Activated B cell treated with CpG ODN at 0.5 μM for 24 hours (primary cell): Measurements from ENCODE around the gene PPP3R1. TPM values are rescaled to one million over a fixed set of nuclear protein-coding genes. Genes with fewer than 3 reads are reported as not detected.

Experiments used
- ATAC-seq: fragments of 200-7000 bp; cut with Tn5 transposase; one replicate; pipeline ENCODE4 v1.10.0; 2021; ENCODE audit warnings: low read depth, mild to moderate bottlenecking, moderate library complexity
- CTCF ChIA-PET: fragments of 350-600 bp; sonication (Branson Sonifier 250); formaldehyde crosslinking; loops from one replicate; lab custom pipeline; 2021; ENCODE audit warnings: antibody characterized with exemption; lab: Charles Lee
- POLR2A ChIA-PET: fragments of 350-600 bp; sonication (Branson Sonifier 250); formaldehyde crosslinking; loops from one replicate; lab custom pipeline; 2021; ENCODE audit warnings: antibody characterized with exemption; lab: Charles Lee
- DNase-seq: peaks from one replicate; pipeline ENCODE4 v3.0.0; 2022
- H3K27ac Mint-ChIP-seq: one replicate; pipeline ENCODE4 v1.8.0; 2020; ENCODE audit warnings: mixed read lengths
- H3K27me3 Mint-ChIP-seq: one replicate; pipeline ENCODE4 v1.8.0; 2021; ENCODE audit warnings: mixed read lengths
- H3K36me3 Mint-ChIP-seq: one replicate; pipeline ENCODE4 v1.8.0; 2021; ENCODE audit warnings: low read depth, mixed read lengths
- H3K4me1 Mint-ChIP-seq: one replicate; pipeline ENCODE4 v1.8.0; 2021; ENCODE audit warnings: mixed read lengths
- H3K4me3 Mint-ChIP-seq: one replicate; pipeline ENCODE4 v1.8.0; 2020; ENCODE audit warnings: mild to moderate bottlenecking, mixed read lengths
- H3K9me3 Mint-ChIP-seq: one replicate; pipeline ENCODE4 v1.8.0; 2020; ENCODE audit warnings: mixed read lengths
- intact Hi-C: fragments of 100-400 bp; cut with micrococcal nuclease; formaldehyde crosslinking; loops from one replicate; pipeline ENCODE4 v1.15.1; 2024
- total RNA-seq: library from RNA; stranded (reverse); gene quantifications from 2 replicates; pipeline ENCODE4 v1.2.3, GENCODE V29; 2022
- TF ChIP-seq, protein P1 (sequence below): fragments of 200-600 bp; IDR thresholded peaks from one replicate; pipeline ENCODE4 v1.8.0; 2022; ENCODE audit warnings: antibody characterized with exemption, mild to moderate bottlenecking

Gene PPP3R1
- total RNA-seq, 1 donor from 2014 or later: 53.5 TPM

DNA sequence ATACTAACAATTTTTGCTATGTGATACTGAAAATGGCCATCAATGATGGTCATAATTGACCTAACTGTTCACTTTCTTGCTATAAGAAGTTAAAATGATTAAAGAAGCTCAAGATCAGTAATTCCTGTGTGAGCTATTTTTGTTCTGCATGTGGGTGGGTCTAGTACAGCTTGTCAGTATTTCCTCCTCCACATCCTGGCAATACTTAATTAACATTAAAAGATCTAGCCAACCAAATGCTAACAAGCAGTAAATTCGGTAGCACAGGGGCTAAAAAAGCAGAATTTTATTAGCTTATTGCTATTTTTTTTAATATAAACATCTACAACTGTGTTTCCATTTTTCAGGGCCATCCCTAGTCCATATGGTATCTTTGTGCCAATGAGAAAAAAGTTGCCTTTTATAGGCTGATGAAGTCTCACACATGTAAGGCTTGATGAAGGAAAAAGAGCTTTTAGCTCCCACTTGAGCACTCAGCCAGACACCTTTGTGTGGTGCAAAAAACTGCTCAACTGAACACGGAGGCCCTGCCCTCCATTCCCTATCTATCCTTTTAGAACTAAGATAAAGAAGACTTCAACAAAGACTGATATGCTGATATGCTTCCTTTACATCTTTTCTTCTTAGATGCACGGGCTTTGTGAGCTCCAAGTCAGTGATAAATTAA lies 99.5 kb downstream of the PPP3R1 start:
- ChIA-PET POLR2A (interaction anchor here (0.6 kb wide), 1 partner anchor 1496 kb away, joined by 4 read pairs; no protein-coding TSS in a partner anchor), CTCF (interaction anchor here (0.6 to 1.4 kb wide), 2 partner anchors 30 to 92 kb away, joined by 3 to 10 read pairs; no protein-coding TSS in a partner anchor)
- intact Hi-C loops: no loop called here
- ATAC-seq (no peak), DNase-seq (no peak)
- Mint-ChIP-seq H3K9me3 (no peaks in the 10 kb centered on the region), H3K27ac (peak overlapping the region; percentile 61), H3K27me3 (no peaks in the 10 kb centered on the region), H3K4me3 (no peak overlapping the region), H3K4me1 (peaks cover 48% of the 10 kb centered on the region), H3K36me3 (peaks cover 13% of the 10 kb centered on the region)
- TF ChIP-seq, protein P1, sequence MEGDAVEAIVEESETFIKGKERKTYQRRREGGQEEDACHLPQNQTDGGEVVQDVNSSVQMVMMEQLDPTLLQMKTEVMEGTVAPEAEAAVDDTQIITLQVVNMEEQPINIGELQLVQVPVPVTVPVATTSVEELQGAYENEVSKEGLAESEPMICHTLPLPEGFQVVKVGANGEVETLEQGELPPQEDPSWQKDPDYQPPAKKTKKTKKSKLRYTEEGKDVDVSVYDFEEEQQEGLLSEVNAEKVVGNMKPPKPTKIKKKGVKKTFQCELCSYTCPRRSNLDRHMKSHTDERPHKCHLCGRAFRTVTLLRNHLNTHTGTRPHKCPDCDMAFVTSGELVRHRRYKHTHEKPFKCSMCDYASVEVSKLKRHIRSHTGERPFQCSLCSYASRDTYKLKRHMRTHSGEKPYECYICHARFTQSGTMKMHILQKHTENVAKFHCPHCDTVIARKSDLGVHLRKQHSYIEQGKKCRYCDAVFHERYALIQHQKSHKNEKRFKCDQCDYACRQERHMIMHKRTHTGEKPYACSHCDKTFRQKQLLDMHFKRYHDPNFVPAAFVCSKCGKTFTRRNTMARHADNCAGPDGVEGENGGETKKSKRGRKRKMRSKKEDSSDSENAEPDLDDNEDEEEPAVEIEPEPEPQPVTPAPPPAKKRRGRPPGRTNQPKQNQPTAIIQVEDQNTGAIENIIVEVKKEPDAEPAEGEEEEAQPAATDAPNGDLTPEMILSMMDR: no peak

DNA sequence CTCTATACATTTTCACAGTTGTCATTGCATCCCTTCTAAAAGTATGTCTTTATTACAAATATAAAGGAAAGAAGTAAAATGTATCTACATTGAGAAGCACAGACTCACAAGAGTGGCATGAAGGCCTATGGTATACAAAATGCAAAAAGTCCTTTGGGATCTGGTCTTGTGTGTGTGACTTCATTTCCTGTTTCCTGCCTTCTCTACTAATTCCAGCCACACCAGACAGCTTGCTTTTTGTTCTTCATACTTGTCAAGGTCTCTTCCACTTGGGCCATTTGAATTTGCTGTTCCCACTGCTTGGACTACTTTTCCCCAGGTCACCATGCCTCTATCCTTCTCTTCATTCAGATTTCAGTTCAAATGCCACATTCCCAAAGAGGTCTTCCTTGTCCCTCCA lies 101.3 kb downstream of the PPP3R1 start:
- H3K27ac Mint-ChIP-seq: peak overlapping the region; percentile 37
- no peaks in the 10 kb centered on the region for H3K27me3 Mint-ChIP-seq
- ChIA-PET POLR2A (no interaction called here), CTCF (no interaction called here)
- ATAC-seq (no peak), DNase-seq (no peak)
- no peak overlapping the region for H3K4me3 Mint-ChIP-seq
- H3K4me1 Mint-ChIP-seq: peaks cover 34% of the 10 kb centered on the region
- TF ChIP-seq, protein P1: no peak
- peaks cover 4% of the 10 kb centered on the region for H3K36me3 Mint-ChIP-seq
- intact Hi-C loops: no loop called here
- no peaks in the 10 kb centered on the region for H3K9me3 Mint-ChIP-seq

DNA sequence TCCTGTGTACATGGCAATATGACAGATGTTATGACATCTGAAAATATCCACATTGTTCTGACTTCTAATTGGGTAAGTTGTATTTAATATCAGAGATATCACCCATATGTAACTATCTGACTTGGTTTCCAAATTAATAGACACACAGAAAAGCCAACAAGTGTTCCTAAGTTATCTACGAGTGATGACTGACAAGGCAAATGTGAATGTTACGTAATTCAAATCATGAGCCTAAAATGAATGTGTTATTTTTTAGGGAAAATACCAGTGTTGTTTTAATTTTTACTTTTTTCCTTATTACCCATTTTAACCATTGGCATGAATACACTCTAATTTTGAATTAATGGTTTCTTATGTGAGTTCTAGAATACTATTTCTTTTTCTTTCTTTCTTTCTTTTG lies 110.5 kb downstream of the PPP3R1 start:
- no peaks in the 10 kb centered on the region for H3K9me3 Mint-ChIP-seq
- ChIA-PET CTCF (no interaction called here), POLR2A (no interaction called here)
- intact Hi-C loops: no loop called here
- no peaks in the 10 kb centered on the region for H3K27me3 Mint-ChIP-seq
- no peak for DNase-seq
- no peak overlapping the region for H3K4me3 Mint-ChIP-seq
- TF ChIP-seq, protein P1: no peak
- ATAC-seq: no peak
- no peaks in the 10 kb centered on the region for H3K4me1 Mint-ChIP-seq
- peaks cover 39% of the 10 kb centered on the region for H3K36me3 Mint-ChIP-seq
- no peak overlapping the region for H3K27ac Mint-ChIP-seq

DNA sequence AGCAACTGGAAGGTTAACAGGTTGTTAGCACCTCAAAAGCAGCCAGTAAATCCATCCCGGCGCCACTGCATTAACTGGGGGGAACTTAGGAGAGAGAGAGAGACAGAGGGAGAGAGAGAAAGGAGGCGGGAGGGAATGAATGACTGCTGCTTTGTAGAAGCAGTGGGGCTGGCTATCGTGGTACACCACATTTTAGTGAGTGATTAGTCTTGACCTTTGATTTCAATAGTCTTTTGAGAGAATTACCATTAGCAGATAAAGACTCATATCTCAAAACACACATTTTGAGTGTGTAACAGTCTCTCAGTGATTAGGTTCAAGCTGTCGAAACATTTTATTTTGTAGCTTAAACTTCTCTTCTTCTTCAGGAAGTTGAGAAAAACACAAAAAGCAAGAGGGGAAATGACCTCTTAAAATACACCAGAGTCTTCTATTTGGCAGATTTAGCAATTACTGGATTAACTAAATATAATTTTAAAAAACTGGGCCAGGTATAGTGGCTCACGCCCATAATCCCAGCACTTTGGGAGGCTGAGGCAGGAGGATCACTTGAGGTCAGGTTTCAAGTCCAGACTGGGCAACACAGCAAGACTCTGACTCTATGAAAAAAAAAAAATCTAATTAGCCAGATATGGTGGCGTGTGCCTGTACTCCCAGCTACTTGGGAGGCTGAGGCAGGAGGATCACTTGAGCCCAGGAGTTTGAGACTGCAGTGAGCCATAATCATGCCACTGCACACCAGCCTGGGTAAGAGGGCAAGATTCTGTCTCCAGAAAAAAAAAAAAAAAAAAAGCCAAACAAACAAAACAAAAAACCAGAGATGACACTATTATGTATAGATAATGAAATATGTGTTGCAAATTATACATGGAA lies 116.6 kb downstream of the PPP3R1 start:
- Mint-ChIP-seq H3K36me3 (peaks cover 66% of the 10 kb centered on the region), H3K27ac (no peak overlapping the region), H3K4me3 (no peak overlapping the region), H3K9me3 (no peaks in the 10 kb centered on the region), H3K4me1 (no peaks in the 10 kb centered on the region), H3K27me3 (no peaks in the 10 kb centered on the region)
- DNase-seq (no peak), ATAC-seq (no peak)
- intact Hi-C loops: no loop called here
- CTCF ChIA-PET: no interaction called here
- TF ChIP-seq, protein P1: no peak
- POLR2A ChIA-PET: interaction anchor here (0.7 kb wide), 1 partner anchor 157 kb away, joined by 3 read pairs; no protein-coding TSS in a partner anchor

DNA sequence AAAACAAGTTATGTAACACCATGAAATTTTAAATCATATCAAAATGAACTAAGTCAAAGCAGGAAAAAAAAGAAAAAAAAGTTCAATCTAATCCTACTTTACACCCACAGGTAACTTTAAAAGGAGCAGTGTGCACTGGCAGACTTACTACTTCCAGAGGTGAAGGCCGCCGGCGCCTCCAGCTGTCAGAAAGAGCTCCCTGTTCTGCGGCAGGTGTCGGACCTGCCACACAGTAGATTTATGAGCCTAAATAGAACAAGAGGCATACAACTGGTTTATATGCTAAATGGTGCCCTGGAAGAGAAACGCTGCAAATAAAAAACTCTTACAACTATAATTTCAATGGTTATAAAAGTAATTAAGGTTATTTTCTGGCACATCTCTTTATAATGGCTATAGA lies 117.8 kb downstream of the PPP3R1 start:
- ChIA-PET CTCF (no interaction called here), POLR2A (no interaction called here)
- ATAC-seq (no peak), DNase-seq (no peak)
- Mint-ChIP-seq H3K27ac (no peak overlapping the region), H3K9me3 (no peaks in the 10 kb centered on the region), H3K36me3 (peaks cover 64% of the 10 kb centered on the region), H3K4me1 (no peaks in the 10 kb centered on the region), H3K4me3 (no peak overlapping the region), H3K27me3 (no peaks in the 10 kb centered on the region)
- intact Hi-C loops: no loop called here
- TF ChIP-seq, protein P1: no peak
